T1000 (cell line): ENCODE results near the gene GEMIN4.
"Not testable (repeated sequence)": the region's sequence is repeated elsewhere in the genome, so short reads cannot be mapped to it uniquely, and the experiment has no call there.

Experiments used
- DNase-seq: peaks from one replicate; lab custom pipeline; 2025; ENCODE audit warnings: mixed read lengths; lab: John Stamatoyannopoulos, UW

The GEMIN4 gene

GRCh38 chr17:703081-703875 lies 48.8 kb downstream of the GEMIN4 start:
- DNase-seq: no peak

GRCh38 chr17:700504-701094 lies 51.5 kb downstream of the GEMIN4 start:
- no peak for DNase-seq

- DNase-seq: no peak
Measured at GRCh38 chr17:699345-699744, 52.7 kb downstream of the GEMIN4 start.

DNA sequence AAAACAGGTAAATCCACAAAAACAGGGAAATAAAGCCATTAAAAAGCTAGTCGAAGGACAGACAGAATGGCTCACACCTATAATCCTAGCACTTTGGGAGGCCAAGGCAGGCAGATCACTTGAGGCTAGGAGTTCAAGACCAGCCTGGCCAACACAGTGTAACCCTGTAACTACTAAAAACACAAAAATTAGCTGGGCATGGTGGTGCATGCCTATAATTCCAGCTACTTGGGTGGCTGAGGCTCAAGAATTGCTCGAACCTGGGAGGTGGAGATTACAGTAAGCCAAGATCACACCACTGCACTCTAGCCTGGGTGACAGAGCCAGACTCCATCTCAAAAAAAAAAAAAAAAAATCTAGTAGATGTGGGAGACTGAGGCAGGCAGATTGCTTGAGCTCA lies 54.0 kb downstream of the GEMIN4 start:
- not testable (repeated sequence) for DNase-seq

DNA sequence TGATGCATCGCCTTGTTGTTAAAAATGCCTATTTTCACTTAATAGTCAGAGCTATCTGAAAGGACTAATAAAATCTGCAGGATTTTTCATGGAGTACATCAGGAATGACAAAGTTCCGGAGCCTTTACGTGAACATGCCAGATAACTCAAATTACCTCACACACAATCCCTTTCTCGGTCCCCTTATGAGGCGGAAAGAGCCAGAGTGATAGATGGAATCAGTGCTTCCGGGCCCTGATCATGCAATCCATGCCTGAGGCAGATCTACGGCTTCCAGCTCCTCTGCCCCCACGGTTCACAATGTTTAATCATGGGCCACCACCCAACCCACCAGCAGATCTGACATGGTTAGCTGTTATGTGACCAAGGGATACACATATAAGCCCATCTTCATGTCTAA lies 54.4 kb downstream of the GEMIN4 start:
- DNase-seq: no peak

DNA sequence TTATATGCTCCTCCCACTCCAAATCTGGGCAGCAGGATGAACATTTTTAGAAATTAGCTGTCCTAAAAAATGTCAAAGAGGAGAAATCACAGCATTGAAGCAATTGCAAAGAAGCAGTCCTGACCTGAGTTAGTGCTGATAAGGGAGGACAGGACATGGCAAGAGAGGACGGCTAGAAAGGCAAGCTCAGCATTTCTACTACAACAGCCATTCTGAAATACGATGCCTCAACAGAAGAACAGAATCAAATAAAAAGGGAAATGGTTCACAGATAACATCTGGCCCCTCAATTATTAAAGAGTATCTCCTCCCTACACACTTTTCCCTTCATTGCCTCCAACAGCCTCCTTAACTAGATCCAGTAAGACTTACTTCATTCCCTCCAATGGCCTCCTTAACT lies 55.7 kb downstream of the GEMIN4 start:
- DNase-seq: no peak
